RWPE1 (cell line): ENCODE measurements around the gene GRID2.

Source experiments
- CTCF ChIA-PET: fragments of 350-600 bp; sonication (Branson Sonifier 250); formaldehyde crosslinking; extraction: SDS; loops from one replicate; lab custom pipeline; 2021; lab: Yijun Ruan, JAX
- POLR2A ChIA-PET: fragments of 400-600 bp; formaldehyde crosslinking; extraction: SDS; loops from one replicate; lab custom pipeline; 2020; ENCODE audit warnings: antibody characterized with exemption; ENCODE audit not compliant: low non-redundant PET; lab: Yijun Ruan, JAX
- DNase-seq: peaks from one replicate; pipeline ENCODE4 v3.0.0; 2012; ENCODE audit warnings: low spot score
- H3K27ac ChIP-seq: fragments of 450-650 bp; 2 replicates; pipeline ENCODE4 v1.5.1; 2017
- CTCF ChIP-seq: fragments of 450-650 bp; conservative IDR thresholded peaks from 2 replicates; pipeline ENCODE4 v1.5.1; 2017; ENCODE audit warnings: low read depth, mild to moderate bottlenecking

Gene GRID2

GRCh38 chr4:93337196-93337595 is 1033.4 kb downstream of the GRID2 start:
- ChIA-PET POLR2A (no interaction called here), CTCF (interaction anchor here (0.7 kb wide), 1 partner anchor 311 kb away, joined by 6 read pairs; no protein-coding TSS in a partner anchor)
- H3K27ac ChIP-seq, result no peak overlapping the region
- no peak for DNase-seq
- TF ChIP-seq CTCF, result no peak

GRCh38 chr4:93342738-93343137 is 1039.0 kb downstream of the GRID2 start:
- TF ChIP-seq CTCF, result no peak
- CTCF ChIA-PET, result no interaction called here

DNA sequence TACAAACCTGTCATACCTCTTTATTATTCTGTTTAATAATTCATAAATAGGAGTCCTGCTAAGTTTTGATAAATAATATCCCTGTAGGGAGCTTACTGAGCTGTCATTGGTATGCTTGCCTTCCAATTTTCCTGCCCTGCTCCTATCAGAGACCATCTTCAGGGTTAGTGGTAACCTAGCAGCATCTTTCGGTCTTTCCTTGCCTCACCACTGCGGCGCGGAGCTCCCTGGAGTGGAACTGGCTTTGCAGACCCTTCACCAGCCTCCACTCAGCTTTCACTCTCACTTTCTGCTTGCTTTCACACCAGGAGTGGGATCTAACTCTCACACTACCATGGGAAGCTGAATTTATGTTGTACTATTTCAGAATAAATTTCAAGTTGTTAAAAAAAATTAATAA is 1043.1 kb downstream of the GRID2 start:
- ChIA-PET CTCF (no interaction called here), POLR2A (no interaction called here)
- no peak for TF ChIP-seq CTCF

More at GRCh38 chr4:93342738-93343137, 1039.0 kb downstream of the GRID2 start:
- DNase-seq, result no peak
- POLR2A ChIA-PET, result no interaction called here
- no peak overlapping the region for H3K27ac ChIP-seq

DNA sequence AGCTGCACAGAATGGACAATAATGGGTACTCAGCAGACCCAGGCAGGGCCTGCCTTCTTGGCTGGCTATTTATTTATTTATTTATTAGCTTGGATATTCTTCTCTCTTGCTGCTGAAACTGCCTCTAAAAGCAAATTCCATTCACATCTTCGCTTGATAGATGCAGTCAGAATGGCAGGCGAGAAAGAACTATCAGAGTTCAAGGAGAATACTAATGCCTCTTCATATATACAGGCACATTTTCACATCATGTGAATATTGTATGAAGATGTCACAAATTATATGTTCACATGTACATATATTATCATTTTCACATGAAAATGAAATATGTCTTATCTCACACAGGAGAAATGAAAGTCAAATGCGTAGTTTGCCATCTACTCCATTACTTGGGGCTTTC is 1045.1 kb downstream of the GRID2 start:
- CTCF ChIA-PET, result no interaction called here
- no peak for DNase-seq
- POLR2A ChIA-PET, result no interaction called here
- no peak for TF ChIP-seq CTCF
- no peak overlapping the region for H3K27ac ChIP-seq

More for the DNA sequence above, 1043.1 kb downstream of the GRID2 start:
- H3K27ac ChIP-seq, result no peak overlapping the region
- no peak for DNase-seq

GRCh38 chr4:93351846-93352245 is 1048.1 kb downstream of the GRID2 start:
- CTCF ChIA-PET, result no interaction called here
- no peak for DNase-seq
- no peak for TF ChIP-seq CTCF
- no peak overlapping the region for H3K27ac ChIP-seq
- POLR2A ChIA-PET, result no interaction called here

DNA sequence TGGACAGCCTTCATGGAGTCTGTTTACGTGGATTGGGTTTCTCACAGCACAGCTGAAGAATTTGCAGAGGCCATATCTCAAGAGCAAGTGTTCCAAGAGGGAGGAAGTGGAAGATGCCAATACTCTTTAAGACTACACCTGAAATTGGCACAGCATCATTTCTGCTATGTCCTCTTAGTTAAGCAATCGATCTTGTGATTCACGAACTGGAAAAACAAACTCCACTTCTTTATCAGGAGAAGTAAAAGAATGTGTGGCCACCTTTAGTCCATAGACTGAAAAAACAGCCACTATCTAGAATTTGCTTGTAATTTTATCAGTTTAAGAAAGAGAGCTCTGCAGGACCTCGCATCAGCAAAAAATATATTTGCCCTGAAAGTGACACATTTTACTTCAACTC is 1051.6 kb downstream of the GRID2 start:
- ChIA-PET CTCF (no interaction called here), POLR2A (no interaction called here)
- H3K27ac ChIP-seq, result no peak overlapping the region
- no peak for TF ChIP-seq CTCF
- DNase-seq, result no peak
